ENCODE data around the gene TBXT. TPM values are rescaled to one million over a fixed set of nuclear protein-coding genes. Genes with fewer than 3 reads are reported as not detected.

TBXT gene
- total and polyA plus RNA-seq, 2 of the 8 experiments (the other 6 are each of a cell fraction or from before 2014, with no cell fraction given) = 0.18 to 0.24 TPM

- no peaks in the 10 kb centered on the region for H3K27me3 ChIP-seq (replicated peaks in 1 of 4; ENCODE audit: control insufficient read depth in 3 of 4, extremely low read depth in 1 of 4, insufficient read depth in 3 of 4, low read length in 3 of 4)
- 88% methylated on average over 4 of the region's 4 CpGs; no CpG with 5 or more reads in 1 of the 2 experiments for WGBS, 2 experiments (ENCODE audit: extremely low coverage in 1 of 2, insufficient coverage in 1 of 2, insufficient read length in 1 of 2, insufficient replicate concordance in 2 of 2, low coverage in 1 of 2, low lambda C conversion rate in 2 of 2, missing lambda C conversion rate in 1 of 2)
- no peak overlapping the region for H3K4me3 ChIP-seq (ENCODE audit: extremely low read depth in 1 of 4, insufficient read depth in 2 of 4, low read depth in 3 of 4, low read length in 4 of 4)
- no peak overlapping the region for H3K4ac ChIP-seq (replicated peaks; ENCODE audit: insufficient read length, low read depth, low read length)
- no peak overlapping the region for H2AFZ ChIP-seq (ENCODE audit: low read length)
- no peaks in the 10 kb centered on the region for H3K79me1 ChIP-seq (ENCODE audit: low read depth, low read length)
- H2BK5ac ChIP-seq (ENCODE audit: low read depth, low read length) = no peak overlapping the region
- H3K18ac ChIP-seq (ENCODE audit: extremely low read depth, low read length) = no peak overlapping the region
- H3K4me1 ChIP-seq (replicated peaks in 1 of 4; ENCODE audit: control insufficient read depth in 3 of 4, insufficient read depth in 4 of 4, low read length in 3 of 4) = no peaks in the 10 kb centered on the region
- no peak overlapping the region for H3K4me2 ChIP-seq (ENCODE audit: insufficient read depth in 1 of 2, low read depth in 2 of 2, low read length in 2 of 2)
- H3K23ac ChIP-seq (ENCODE audit: insufficient read length) = no peak overlapping the region
- H3K9me3 ChIP-seq (ENCODE audit: insufficient read depth in 2 of 2, low read depth in 1 of 2, low read length in 1 of 2) = 0 out of 4 replicates have a peak, but pooled peaks cover 0 to 2% of the 10 kb centered on the region in 2 experiments
- H3K9ac ChIP-seq (replicated peaks in 1 of 4; ENCODE audit: extremely low read depth in 1 of 4, low read depth in 3 of 4, low read length in 3 of 4) = no peak overlapping the region
- no peak overlapping the region for H3K27ac ChIP-seq (ENCODE audit: low read depth, low read length)
- H2BK12ac ChIP-seq (ENCODE audit: low read depth, low read length) = no peak overlapping the region
- no peak overlapping the region for H4K8ac ChIP-seq (ENCODE audit: extremely low read depth, insufficient read depth, low read length)
- no peaks in the 10 kb centered on the region for H4K20me1 ChIP-seq (replicated peaks in 1 of 2; ENCODE audit: control insufficient read depth in 1 of 2, insufficient read depth in 2 of 2, low read length in 2 of 2)
- no peaks in the 10 kb centered on the region for H3K36me3 ChIP-seq (ENCODE audit: control insufficient read depth in 2 of 4, insufficient read depth in 4 of 4, low read length in 3 of 4)
- no peak overlapping the region for H3K14ac ChIP-seq (ENCODE audit: insufficient read length)
- no peaks in the 10 kb centered on the region for H3K23me2 ChIP-seq (ENCODE audit: low read depth, low read length)
- DNase-seq (ENCODE audit: low read depth in 1 of 2, low spot score in 2 of 2) = no peak
- H2BK15ac ChIP-seq (ENCODE audit: low read length) = no peak overlapping the region
- no peak overlapping the region for H4K91ac ChIP-seq (replicated peaks; ENCODE audit: insufficient read length, low read length)
- no peak overlapping the region for H2AK5ac ChIP-seq (ENCODE audit: low read depth, low read length)
- H2BK120ac ChIP-seq (replicated peaks; ENCODE audit: low read depth, low read length) = no peak overlapping the region
- ChIA-PET POLR2A (ENCODE audit: partially characterized antibody) (no interaction called here), CTCF (ENCODE audit: partially characterized antibody) (interaction anchor here (1.0 to 4.2 kb wide), 3 partner anchors 14 to 269 kb away, joined by 3 to 16 read pairs (median 4); no protein-coding TSS in a partner anchor)
- H4K5ac ChIP-seq (ENCODE audit: insufficient read length, low read depth, low read length) = no peak overlapping the region
- H3K79me2 ChIP-seq (ENCODE audit: control insufficient read depth in 1 of 2, insufficient read depth in 2 of 2, low read length in 2 of 2) = no peaks in the 10 kb centered on the region
- FAIRE-seq = no peak
- H2BK20ac ChIP-seq (ENCODE audit: low read length) = no peak overlapping the region
- H3K56ac ChIP-seq (replicated peaks; ENCODE audit: insufficient read length, low read depth, low read length) = no peak overlapping the region
- TF ChIP-seq KDM1A (IDR thresholded peaks at IDR 0.05; ENCODE audit: borderline replicate concordance, low read length) (no peak), SP2 (IDR thresholded peaks at IDR 0.05; ENCODE audit: low read length) (no peak), RNF2 (IDR thresholded peaks at IDR 0.05; ENCODE audit: borderline replicate concordance, low read depth, low read length, missing control alignments, poor library complexity, severe bottlenecking) (no peak), CREB1 (IDR thresholded peaks at IDR 0.05) (no peak), EZH2 (IDR thresholded peaks at IDR 0.05; ENCODE audit: low read depth, low read length, severe bottlenecking) (no peak), HDAC6 (IDR thresholded peaks at IDR 0.05; ENCODE audit: low read depth, low read length) (no peak), TAF7 (optimal IDR thresholded peaks at IDR 0.05; ENCODE audit: borderline replicate concordance, low read depth, low read length) (no peak), SAP30 (IDR thresholded peaks at IDR 0.05; ENCODE audit: insufficient read depth, insufficient replicate concordance, low read length) (no peak), SIRT6 (IDR thresholded peaks at IDR 0.05; ENCODE audit: low read length) (no peak), YY1 (IDR thresholded peaks at IDR 0.05; ENCODE audit: low read depth, low read length) (no peak), GABPA (IDR thresholded peaks at IDR 0.05; ENCODE audit: borderline replicate concordance, insufficient read depth, low read length) (no peak), TEAD4 (IDR thresholded peaks at IDR 0.05; ENCODE audit: low read depth, low read length) (no peak), ZNF274 (IDR thresholded peaks at IDR 0.05; ENCODE audit: borderline replicate concordance, extremely low read depth, low read length) (no peak)
Measured at GRCh38 chr6:166119116-166119911, 48.3 kb downstream of the TBXT start.

Data from H1 (cell line).